K562 (cell line): Measurements from ENCODE around the gene EPHA1. TPM values are rescaled to one million over a fixed set of nuclear protein-coding genes. Genes with fewer than 3 reads are reported as not detected.

Source experiments
- ATAC-seq: fragments of 200-7000 bp; cut with Tn5 transposase; 3 replicates; pipeline ENCODE4 v1.9.1; 2020; ENCODE audit warnings: moderate library complexity
- BruUV-seq: library from RNA; stranded (reverse); fragments of 400-500 nt; replicated peaks from 2 replicates; lab custom pipeline; 2021; lab: Mats Ljungman, UMichigan
- CTCF ChIA-PET: fragments of 300-600 bp; formaldehyde crosslinking; extraction: SDS; loops from one replicate; lab custom pipeline; 2021; ENCODE audit warnings: low intra/inter-chr PET ratio; lab: Yijun Ruan, JAX
- POLR2A ChIA-PET: fragments of 300-600, 350-650 bp; sonication (Branson Sonifier 250); formaldehyde crosslinking; extraction: SDS; loops from one replicate; lab custom pipeline; 2021; ENCODE audit warnings: antibody characterized with exemption, inconsistent platforms; lab: Yijun Ruan, JAX
- DNase-seq, 4 experiments: peaks; one replicate each; pipeline versions ENCODE4 v3.0.0 to v3.0.0-alpha.2; 2011 to 2018; ENCODE audit warnings: low spot score in 3 of 4, mixed read lengths in 3 of 4; ENCODE audit errors: extremely low read depth in 1 of 4
- FAIRE-seq: peaks from 2 replicates; lab custom pipeline; 2011; peaks lifted over from hg19 to GRCh38; lab: Jason Lieb, UNC
- H2AFZ ChIP-seq: 2 replicates; pipeline ENCODE4 v1.6.0; 2011; ENCODE audit warnings: low read depth, low read length, control low read depth, inconsistent platforms
- H3K27ac ChIP-seq: fragments of 200-600 bp; 3 replicates; pipeline ENCODE4 v1.8.0; 2011; ENCODE audit warnings: low read depth, mild to moderate bottlenecking, control low read depth, inconsistent platforms, low read length, moderate library complexity, mixed read lengths; ENCODE audit errors: extremely low read depth
- H3K27me3 ChIP-seq, 2 experiments: fragments of 300-600 bp in 1 of 2; 2 replicates in 1 of 2; 3 replicates in 1 of 2; pipeline versions ENCODE4 v1.6.0 to v1.8.0; 2011; ENCODE audit warnings: inconsistent platforms in 2 of 2, low read length in 2 of 2, mild to moderate bottlenecking in 1 of 2, mixed read lengths in 1 of 2, moderate library complexity in 1 of 2; ENCODE audit not compliant: control insufficient read depth in 2 of 2, insufficient read depth in 2 of 2
- H3K36me3 ChIP-seq: fragments of 300-600 bp; 3 replicates; pipeline ENCODE4 v1.8.0; 2011; ENCODE audit warnings: mild to moderate bottlenecking, low read length, inconsistent platforms; ENCODE audit not compliant: control insufficient read depth, insufficient read depth
- H3K4me1 ChIP-seq, 2 experiments: fragments of 200-600 bp in 1 of 2; replicated peaks in 1 of 2; 2 replicates in 1 of 2; 3 replicates in 1 of 2; pipeline versions ENCODE4 v1.5.1 to v1.8.0; 2011; ENCODE audit warnings: inconsistent platforms in 2 of 2, low read length in 2 of 2, mild to moderate bottlenecking in 1 of 2, mixed read lengths in 1 of 2, moderate library complexity in 1 of 2; ENCODE audit not compliant: control insufficient read depth in 2 of 2, insufficient read depth in 2 of 2
- H3K4me2 ChIP-seq: 2 replicates; pipeline ENCODE4 v1.6.1; 2011; ENCODE audit warnings: low read length, control low read depth, inconsistent platforms, mixed read lengths; ENCODE audit not compliant: insufficient read depth
- H3K4me3 ChIP-seq: fragments of 200-600 bp; sonication (generic), shearing (Covaris generic); 2 replicates; pipeline ENCODE4 v1.5.1; 2016; ENCODE audit warnings: control low read depth, inconsistent platforms
- H3K79me2 ChIP-seq: fragments of 200-600 bp; 3 replicates; pipeline ENCODE4 v1.8.0; 2011; ENCODE audit warnings: low read length, inconsistent platforms; ENCODE audit not compliant: control insufficient read depth, insufficient read depth
- H3K9ac ChIP-seq, 2 experiments: 2 replicates each; pipeline versions ENCODE4 v1.6.0 to v1.6.1; 2011; ENCODE audit warnings: low read depth in 2 of 2, low read length in 2 of 2, control low read depth in 1 of 2, inconsistent platforms in 1 of 2, mild to moderate bottlenecking in 1 of 2, mixed read lengths in 1 of 2; ENCODE audit not compliant: insufficient read depth in 1 of 2
- H3K9me1 ChIP-seq: one replicate; pipeline ENCODE4 v1.6.0; 2011; ENCODE audit warnings: inconsistent platforms, mild to moderate bottlenecking, low read length, moderate library complexity; ENCODE audit not compliant: control insufficient read depth, insufficient read depth
- H3K9me3 ChIP-seq: replicated peaks from 2 replicates; pipeline ENCODE4 v1.5.1; 2011; ENCODE audit warnings: low read depth, low read length, inconsistent platforms; ENCODE audit not compliant: control insufficient read depth, insufficient read depth
- H4K20me1 ChIP-seq: replicated peaks from 2 replicates; pipeline ENCODE4 v1.6.1; 2011; ENCODE audit warnings: low read length, inconsistent platforms, mixed read lengths; ENCODE audit not compliant: control insufficient read depth, insufficient read depth
- CEBPB ChIP-seq: fragments of 450-650 bp; IDR thresholded peaks from 2 replicates; pipeline ENCODE4 v1.6.1; 2016; ENCODE audit warnings: missing genetic modification characterization, missing compliant biosample characterization
- FOSL1 ChIP-seq: fragments of 200-800 bp; sonication (Bioruptor generic); conservative IDR thresholded peaks from 2 replicates; pipeline ENCODE4 v1.6.1; 2016; ENCODE audit warnings: missing genetic modification characterization, missing compliant biosample characterization
- ZNF316 ChIP-seq: fragments of 450-650 bp; IDR thresholded peaks from 2 replicates; pipeline ENCODE4 v1.6.1; 2016
- WGBS: fragments of 100-300 bp; shearing (Covaris generic); methylation state at CpG from one replicate; pipeline ENCODE4 v1.1.6; 2016; ENCODE audit warnings: low coverage, mixed read lengths; ENCODE audit not compliant: insufficient coverage; ENCODE audit errors: missing lambda C conversion rate; 5-methylcytosine and 5-hydroxymethylcytosine counted together
- in situ Hi-C: fragments of 300-500 bp; cut with MboI; formaldehyde crosslinking; loops from 4 replicates; pipeline ENCODE4 v1.15.0; 2018; ENCODE audit warnings: inconsistent platforms, mixed read lengths
- intact Hi-C: fragments of 100-400 bp; cut with micrococcal nuclease; formaldehyde crosslinking; loops from 2 replicates; pipeline ENCODE4 v1.14.2; 2022
- polyA plus RNA-seq, 8 experiments: library from polyadenylated mRNA; depleted of rRNA in 4 of 8; stranded (reverse) in 5 of 8; unstranded in 3 of 8; fragments of >200 nt; fragmentation: Nextera tagmentation in 2 of 8; fragmentation: Illumina TruSeq in 1 of 8; extraction: Ambion mirVana in 2 of 8; extraction: Trizol in 1 of 8; gene quantifications; 2 replicates each; pipeline versions ENCODE4 v1.2.1 to v1.2.3, GENCODE V29; 2011 to 2014; ENCODE audit warnings: inconsistent platforms in 1 of 8, missing spikeins in 1 of 8
- total RNA-seq, 7 experiments: library from RNA; depleted of rRNA in 6 of 7; stranded (reverse); fragments of >200 nt in 6 of 7; fragmentation: Illumina TruSeq in 2 of 7; extraction: Trizol in 2 of 7; gene quantifications; 2 replicates each; pipeline versions ENCODE4 v1.2.1 to v1.2.3, GENCODE V29; 2011 to 2021; ENCODE audit warnings: low replicate concordance in 1 of 7
- TF ChIP-seq, protein P1 (sequence below), 2 experiments: fragments of 450-650 bp in 1 of 2; sonication (generic) in 1 of 2; formaldehyde crosslinking in 1 of 2; IDR thresholded peaks in 1 of 2; conservative IDR thresholded peaks in 1 of 2; 2 replicates each; pipeline versions ENCODE4 v1.6.1 to v1.8.1; 2016 to 2023; ENCODE audit warnings: mild to moderate bottlenecking in 2 of 2, moderate library complexity in 2 of 2, inconsistent platforms in 1 of 2, missing genetic modification reagents in 1 of 2
- TF ChIP-seq, protein P2 (sequence below): fragments of 450-650 bp; IDR thresholded peaks from 2 replicates; pipeline ENCODE4 v1.6.1; 2016; ENCODE audit warnings: missing biosample characterization, missing genetic modification characterization

Gene EPHA1
- total and polyA plus RNA-seq, 9 of the 15 experiments (the other 6 are each of a cell fraction or from before 2014, with no cell fraction given), result 0.22 to 0.57 (median 0.32) TPM; not detected in 6

DNA sequence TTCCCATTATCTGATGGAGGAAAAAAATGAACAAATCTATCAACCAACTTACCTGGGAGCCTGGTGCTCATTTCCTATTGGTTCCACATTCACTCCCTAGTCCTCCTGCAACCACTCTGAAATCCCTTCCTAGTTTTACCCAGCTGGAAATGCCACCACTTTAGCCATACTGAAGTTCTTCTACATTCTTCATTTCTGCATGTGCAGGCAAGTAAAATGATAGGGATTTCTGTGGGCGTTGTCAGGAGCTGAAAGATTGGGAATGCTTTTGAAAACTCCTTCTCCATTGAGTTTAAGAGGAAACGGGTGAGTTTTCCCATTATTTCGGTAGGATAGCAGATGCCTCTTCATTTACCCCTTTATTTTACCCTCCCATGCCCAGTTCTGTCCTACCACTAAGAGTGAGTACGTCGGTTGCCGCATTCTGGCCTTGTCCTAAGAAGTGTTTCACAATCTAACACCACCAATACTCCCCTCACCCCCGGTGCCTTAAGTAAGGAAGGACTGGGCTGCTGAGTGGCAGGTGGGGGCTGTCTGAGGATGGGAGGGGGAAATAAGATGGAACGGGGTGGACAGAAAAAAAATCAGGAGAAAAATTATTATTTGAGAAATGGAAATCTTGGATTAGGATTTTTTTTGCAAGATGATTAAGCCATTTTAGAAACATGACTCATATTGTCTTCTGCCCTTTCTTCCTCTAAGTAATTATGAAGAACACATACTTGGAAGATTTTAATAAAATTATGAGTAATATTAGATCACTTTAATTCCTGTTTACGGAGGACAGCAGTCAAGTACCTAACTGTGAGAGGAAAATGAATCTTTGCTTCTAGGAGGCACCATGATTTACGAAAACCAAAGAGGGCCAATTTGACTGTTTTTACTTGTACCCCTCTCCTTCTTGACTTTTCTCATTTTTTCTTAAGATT lies 21.4 kb upstream of the EPHA1 start:
- Histone ChIP-seq H3K27ac (no peak overlapping the region; the same call in 2 of the 3 replicates), H3K9ac (no peak overlapping the region), H3K4me1 (peaks cover 9 to 14% of the 10 kb centered on the region in 2 experiments), H3K4me3 (no peak overlapping the region), H3K36me3 (no peaks in the 10 kb centered on the region), H4K20me1 (no peaks in the 10 kb centered on the region), H3K27me3 (no peaks in the 10 kb centered on the region), H2AFZ (peak overlapping the region; percentile 28; the same call in 1 of the 2 replicates), H3K9me1 (no peaks in the 10 kb centered on the region), H3K79me2 (no peaks in the 10 kb centered on the region), H3K4me2 (no peak overlapping the region)
- POLR2A ChIA-PET, result interaction anchor here (0.6 kb wide), 1 partner anchor 8 kb away, joined by 3 read pairs; no protein-coding TSS in a partner anchor
- CTCF ChIA-PET, result interaction anchor here (0.6 kb wide), 2 partner anchors 778 to 1405 kb away, joined by 3 to 4 read pairs; no protein-coding TSS in a partner anchor
- BruUV-seq, result no TSS peak
- in situ Hi-C loops, result no loop called here
- WGBS, result 43% methylated on average over 10 of the region's 10 CpGs
- no peak for DNase-seq
- no peak for ATAC-seq
- TF ChIP-seq, protein P1, sequence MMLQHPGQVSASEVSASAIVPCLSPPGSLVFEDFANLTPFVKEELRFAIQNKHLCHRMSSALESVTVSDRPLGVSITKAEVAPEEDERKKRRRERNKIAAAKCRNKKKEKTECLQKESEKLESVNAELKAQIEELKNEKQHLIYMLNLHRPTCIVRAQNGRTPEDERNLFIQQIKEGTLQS (IDR thresholded peaks at IDR 0.05), result peak; percentile 55; the same call in 1 of the 2 replicates
- TF ChIP-seq, protein P1 (CRISPR knock-in tag; conservative IDR thresholded peaks at IDR 0.05), result no peak
- TF ChIP-seq ZNF316, result no peak
- TF ChIP-seq, protein P2, sequence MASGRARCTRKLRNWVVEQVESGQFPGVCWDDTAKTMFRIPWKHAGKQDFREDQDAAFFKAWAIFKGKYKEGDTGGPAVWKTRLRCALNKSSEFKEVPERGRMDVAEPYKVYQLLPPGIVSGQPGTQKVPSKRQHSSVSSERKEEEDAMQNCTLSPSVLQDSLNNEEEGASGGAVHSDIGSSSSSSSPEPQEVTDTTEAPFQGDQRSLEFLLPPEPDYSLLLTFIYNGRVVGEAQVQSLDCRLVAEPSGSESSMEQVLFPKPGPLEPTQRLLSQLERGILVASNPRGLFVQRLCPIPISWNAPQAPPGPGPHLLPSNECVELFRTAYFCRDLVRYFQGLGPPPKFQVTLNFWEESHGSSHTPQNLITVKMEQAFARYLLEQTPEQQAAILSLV (tag), result no peak
- peak; percentile 70 for TF ChIP-seq CEBPB (tag)
- peak; percentile 68 for TF ChIP-seq FOSL1 (tag)
- TF ChIP-seq, all 486 proteins: peak for 3
- intact Hi-C loops, result no loop called here
- peaks cover 4% of the 10 kb centered on the region; the same call in 1 of the 2 replicates for H3K9me3 ChIP-seq
- FAIRE-seq, result no peak
